DOHH2 (cell line): ENCODE measurements around the gene COQ9.

ENCODE experiments used
- H3F3A ChIP-seq: fragments of 200-600 bp; sonication (generic), shearing (Covaris generic); 2 replicates; pipeline ENCODE4 v1.6.0; 2016; ENCODE audit warnings: antibody characterized with exemption, mild to moderate bottlenecking; ENCODE audit not compliant: control insufficient read depth, insufficient read depth
- H3K27ac ChIP-seq: fragments of 200-600 bp; sonication (generic); 2 replicates; pipeline ENCODE4 v1.5.1; 2014; ENCODE audit warnings: low read depth, mild to moderate bottlenecking, low read length, moderate library complexity
- H3K27me3 ChIP-seq: fragments of 200-600 bp; sonication (generic); 2 replicates; pipeline ENCODE4 v1.6.1; 2014; ENCODE audit warnings: mild to moderate bottlenecking, low read length, mixed read lengths; ENCODE audit not compliant: control insufficient read depth
- H3K36me3 ChIP-seq: fragments of 200-600 bp; sonication (generic); 2 replicates; pipeline ENCODE4 v1.6.1; 2014; ENCODE audit warnings: mild to moderate bottlenecking, low read length, moderate library complexity, mixed read lengths; ENCODE audit not compliant: control insufficient read depth
- H3K4me1 ChIP-seq: fragments of 200-600 bp; sonication (generic); 2 replicates; pipeline ENCODE4 v1.6.1; 2014; ENCODE audit warnings: mild to moderate bottlenecking, low read length, mixed read lengths; ENCODE audit not compliant: control insufficient read depth
- H3K4me2 ChIP-seq: fragments of 200-600 bp; sonication (generic); 2 replicates; pipeline ENCODE4 v1.6.0; 2014; ENCODE audit warnings: mild to moderate bottlenecking, low read length, moderate library complexity
- H3K4me3 ChIP-seq: fragments of 200-600 bp; sonication (generic); 2 replicates; pipeline ENCODE4 v1.5.1; 2014; ENCODE audit warnings: mild to moderate bottlenecking, low read length, mixed read lengths
- H3K79me2 ChIP-seq: fragments of 200-600 bp; sonication (generic); 2 replicates; pipeline ENCODE4 v1.6.1; 2014; ENCODE audit warnings: mild to moderate bottlenecking, low read length, mixed read lengths; ENCODE audit not compliant: control insufficient read depth
- H3K9me2 ChIP-seq: fragments of 200-600 bp; sonication (generic); replicated peaks from 2 replicates; pipeline ENCODE4 v1.6.1; 2014; ENCODE audit warnings: mild to moderate bottlenecking, low read length, mixed read lengths; ENCODE audit not compliant: control insufficient read depth
- H3K9me3 ChIP-seq: fragments of 200-600 bp; sonication (generic); 2 replicates; pipeline ENCODE4 v1.6.1; 2014; ENCODE audit warnings: antibody characterized with exemption, low read length, mixed read lengths; ENCODE audit not compliant: control insufficient read depth, insufficient read depth
- H4K20me1 ChIP-seq: fragments of 200-600 bp; sonication (generic); 2 replicates; pipeline ENCODE4 v1.6.0; 2014; ENCODE audit warnings: low read depth, mild to moderate bottlenecking, antibody characterized with exemption, low read length, moderate library complexity; ENCODE audit not compliant: control insufficient read depth, insufficient read depth
- CTCF ChIP-seq: fragments of 200-600 bp; sonication (generic); IDR thresholded peaks from one replicate; pipeline ENCODE4 v1.5.1; 2014; ENCODE audit warnings: antibody characterized with exemption, mild to moderate bottlenecking, low read depth, low read length; ENCODE audit not compliant: poor library complexity, severe bottlenecking
- EZH2phosphoT487 ChIP-seq: fragments of 200-600 bp; sonication (generic); IDR thresholded peaks from 2 replicates; pipeline ENCODE4 v1.6.1; 2017; ENCODE audit warnings: borderline replicate concordance, mild to moderate bottlenecking, antibody characterized with exemption, low read length, moderate library complexity, mixed read lengths

The COQ9 gene

DNA sequence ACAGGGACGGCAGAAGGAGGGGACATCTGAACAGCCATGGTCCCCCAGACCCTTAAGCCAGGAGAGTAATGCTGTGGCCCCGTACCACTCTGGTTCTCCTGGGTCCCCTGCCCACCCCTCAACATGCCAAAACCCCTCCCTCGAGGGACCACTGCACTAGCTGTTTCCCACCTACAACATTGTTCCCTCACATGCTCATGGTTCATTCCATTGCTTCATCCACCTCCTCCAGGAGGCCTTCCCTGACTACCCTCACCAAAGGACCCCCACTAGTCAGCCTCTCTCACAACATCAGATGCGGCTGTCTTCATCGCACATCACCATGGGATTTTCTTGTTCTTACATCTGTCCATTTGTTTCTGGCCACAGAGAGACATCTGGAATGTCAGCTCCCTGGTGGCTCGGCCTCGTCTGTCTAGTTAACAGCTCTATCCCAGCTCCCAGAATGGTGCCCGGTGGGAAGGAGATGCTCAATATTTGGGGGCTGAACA, 37.3 kb downstream of the COQ9 start:
- no peak overlapping the region for H3K27ac ChIP-seq
- H3K4me2 ChIP-seq = no peak overlapping the region
- no peaks in the 10 kb centered on the region for H3K36me3 ChIP-seq

DNA sequence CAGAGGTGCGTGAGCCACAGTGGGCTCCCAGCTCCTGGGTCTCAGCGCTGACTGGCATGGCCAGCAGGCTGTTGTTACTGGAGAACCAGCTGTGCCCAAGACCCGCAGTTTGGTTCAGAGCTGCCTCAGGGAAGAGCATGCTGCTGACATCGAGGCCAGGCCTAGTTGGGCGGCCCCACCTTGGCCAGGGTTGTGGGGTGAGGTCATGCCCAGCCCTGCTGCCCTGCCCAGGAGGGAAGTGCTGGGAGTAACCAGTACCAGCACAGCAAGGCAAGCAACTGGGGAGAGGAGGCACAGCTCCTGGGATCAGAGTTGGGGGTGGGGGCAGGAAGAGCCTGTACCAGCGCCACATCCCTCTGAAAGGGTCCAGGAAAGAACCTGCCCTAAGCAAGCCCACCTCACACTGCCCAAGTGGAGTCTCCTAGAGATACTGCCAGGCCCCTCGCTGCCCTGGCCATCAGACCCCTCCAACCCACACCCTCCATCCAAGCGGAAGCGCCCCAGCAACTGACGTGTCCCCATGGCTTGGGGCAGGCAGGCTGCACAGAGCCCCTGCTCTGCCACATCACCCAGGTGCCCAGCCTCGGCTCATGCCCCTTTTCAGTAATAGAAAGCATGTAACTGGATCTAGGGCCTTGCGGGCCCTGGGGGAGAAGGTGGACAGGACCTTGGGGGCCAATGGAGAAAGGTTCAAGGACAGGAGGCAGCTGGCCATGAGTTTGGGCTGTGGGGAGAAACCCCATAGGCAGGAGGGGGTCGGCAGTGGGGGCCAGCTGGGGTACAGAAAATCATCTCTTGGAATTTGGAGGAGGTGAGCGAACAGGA, 38.0 kb downstream of the COQ9 start:
- peak overlapping the region; percentile 75 for H3K4me2 ChIP-seq
- peaks cover 19% of the 10 kb centered on the region for H3K27me3 ChIP-seq
- H3K9me2 ChIP-seq = no peaks in the 10 kb centered on the region
- no peaks in the 10 kb centered on the region for H3F3A ChIP-seq
- H3K4me3 ChIP-seq = peak overlapping the region; percentile 67
- H3K27ac ChIP-seq = no peak overlapping the region
- TF ChIP-seq EZH2phosphoT487 (no peak), CTCF (no peak)
- no peaks in the 10 kb centered on the region for H3K9me3 ChIP-seq
- no peaks in the 10 kb centered on the region for H4K20me1 ChIP-seq
- no peaks in the 10 kb centered on the region for H3K36me3 ChIP-seq
- peaks cover 10% of the 10 kb centered on the region for H3K4me1 ChIP-seq
- H3K79me2 ChIP-seq = no peaks in the 10 kb centered on the region

More for the DNA sequence above, 37.3 kb downstream of the COQ9 start:
- Histone ChIP-seq H3K79me2 (no peaks in the 10 kb centered on the region), H4K20me1 (no peaks in the 10 kb centered on the region), H3K4me1 (peaks cover 10% of the 10 kb centered on the region), H3K9me2 (no peaks in the 10 kb centered on the region), H3K9me3 (no peaks in the 10 kb centered on the region), H3F3A (no peaks in the 10 kb centered on the region), H3K27me3 (peaks cover 19% of the 10 kb centered on the region), H3K4me3 (no peak overlapping the region)
- TF ChIP-seq EZH2phosphoT487 (no peak), CTCF (no peak)

DNA sequence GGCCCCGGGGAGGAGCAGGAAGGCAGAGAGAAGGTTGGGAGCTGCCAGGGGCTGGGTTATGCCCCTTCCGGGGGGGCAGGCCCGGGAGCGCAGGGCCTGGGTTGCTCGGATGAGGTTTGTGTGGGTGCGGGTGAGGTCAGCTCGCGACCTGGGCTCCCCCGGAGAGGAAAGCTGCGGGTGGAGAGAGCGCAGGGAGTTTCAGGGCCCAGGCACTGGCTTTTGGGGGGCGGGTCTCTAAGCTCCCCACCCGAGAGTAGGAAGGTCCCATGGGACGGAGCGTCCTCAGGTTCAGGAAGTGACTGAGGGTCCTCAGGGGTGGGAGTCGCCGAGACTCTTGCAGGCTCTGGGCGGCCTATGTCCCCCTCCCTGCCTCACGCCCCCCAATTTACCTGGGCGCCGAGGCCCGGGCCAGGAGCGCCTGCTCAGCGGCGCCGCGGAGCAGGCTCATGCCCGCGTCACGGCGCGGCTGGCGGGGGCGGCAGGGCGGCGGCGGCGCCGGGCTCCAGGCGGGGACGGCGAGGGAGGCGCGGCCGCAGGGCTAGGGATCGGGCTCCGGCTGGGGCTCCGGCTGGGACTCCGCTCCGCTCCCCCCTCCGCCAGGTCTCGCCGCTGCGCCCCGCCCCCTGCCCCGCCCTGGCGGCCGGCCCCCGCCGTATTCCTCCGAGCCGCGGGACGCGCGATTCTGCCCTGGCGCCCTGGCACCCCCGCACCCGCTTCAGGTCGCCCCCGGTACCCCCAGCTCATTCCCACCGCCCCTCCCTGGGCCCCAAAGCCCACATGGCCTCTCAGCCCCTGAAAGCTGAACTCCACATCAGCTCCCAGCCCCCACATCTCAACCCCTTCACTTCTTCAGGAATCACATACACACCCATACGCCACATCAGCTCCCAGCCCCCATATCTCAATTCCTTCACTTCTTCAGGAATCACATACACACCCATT, 38.9 kb downstream of the COQ9 start, which contains the start of gene DOK4:
DOK4 (minus strand) TSS at position 578 of the 942 bp plus-strand sequence. CDS start 6,986 bp downstream, outside the sequence.
- no peaks in the 10 kb centered on the region for H3K9me2 ChIP-seq
- H3K79me2 ChIP-seq = no peaks in the 10 kb centered on the region
- peaks cover 19% of the 10 kb centered on the region for H3K27me3 ChIP-seq
- H3K27ac ChIP-seq = no peak within 1 kb of the TSS
- no peaks in the 10 kb centered on the region for H3F3A ChIP-seq
- peak within 1 kb of the TSS; percentile 67 for H3K4me3 ChIP-seq
- H3K4me2 ChIP-seq = peak within 1 kb of the TSS; percentile 75
- H4K20me1 ChIP-seq = no peaks in the 10 kb centered on the region
- peaks cover 10% of the 10 kb centered on the region for H3K4me1 ChIP-seq
- no peaks in the 10 kb centered on the region for H3K9me3 ChIP-seq
- no peak for TF ChIP-seq EZH2phosphoT487
- no peak for TF ChIP-seq CTCF
- H3K36me3 ChIP-seq = no peaks in the 10 kb centered on the region
